Peyer's patch (tissue), 4 donors: ENCODE results near the gene MPPED1. TPM values are rescaled to one million over a fixed set of nuclear protein-coding genes. Genes with fewer than 3 reads are reported as not detected.
A peak's percentile ranks its signal among the peaks of the same experiment; 100 is the strongest.

ENCODE experiments used
- DNase-seq, 3 donors: peaks; one replicate each; pipeline ENCODE4 v3.0.0-alpha.2; 2017 to 2019
- H3K27ac ChIP-seq, 4 donors: fragments of 200-600 bp; sonication (generic); one replicate each; pipeline ENCODE4 v1.5.1; 2016 to 2019
- H3K27me3 ChIP-seq, 2 donors: fragments of 200-600 bp; sonication (generic); one replicate each; pipeline ENCODE4 v1.5.1; 2019
- H3K36me3 ChIP-seq, 3 donors: fragments of 200-600 bp; sonication (generic); one replicate each; pipeline ENCODE4 v1.5.1; 2016 to 2019
- H3K4me1 ChIP-seq, 4 donors: fragments of 200-600 bp; sonication (generic); one replicate each; pipeline ENCODE4 v1.5.1; 2016 to 2019
- H3K4me3 ChIP-seq, 4 donors: fragments of 200-600 bp; sonication (generic); 1 replicate in 3 of 4; 2 replicates in 1 of 4; pipeline ENCODE4 v1.5.1; 2016 to 2019; ENCODE audit warnings: mild to moderate bottlenecking in 1 of 4
- H3K9me3 ChIP-seq, 4 donors: fragments of 200-600 bp; sonication (generic); one replicate each; pipeline ENCODE4 v1.5.1; 2016 to 2019; ENCODE audit warnings: mild to moderate bottlenecking in 1 of 4
- POLR2A ChIP-seq, 2 donors: fragments of 450-650 bp; IDR thresholded peaks; one replicate each; pipeline ENCODE4 v1.5.1; 2017; ENCODE audit warnings: antibody characterized with exemption in 2 of 2, mild to moderate bottlenecking in 2 of 2, moderate library complexity in 2 of 2
- total RNA-seq, 4 donors: library from RNA; depleted of rRNA; stranded (reverse); fragments of >200 nt; gene quantifications; one replicate each; pipeline ENCODE4 v1.1.0, GENCODE V29; 2016
- TF ChIP-seq, protein P1 (sequence below), 6 experiments: fragments of 450-650 bp in 4 of 6; fragments of 200-600 bp in 2 of 6; sonication (generic) in 1 of 6; IDR thresholded peaks; one replicate each; pipeline ENCODE4 v1.5.1; 2017 to 2019; ENCODE audit warnings: antibody characterized with exemption in 6 of 6, mild to moderate bottlenecking in 3 of 6, moderate library complexity in 1 of 6

The MPPED1 gene
- total RNA-seq, 4 donors from 2014 or later, result not detected

- no peaks in the 10 kb centered on the region for H3K36me3 ChIP-seq
- no peak overlapping the region for H3K27ac ChIP-seq
- no peaks in the 10 kb centered on the region for H3K4me1 ChIP-seq
- no peak overlapping the region for H3K4me3 ChIP-seq
- H3K27me3 ChIP-seq, result no peaks in the 10 kb centered on the region
- no peaks in the 10 kb centered on the region for H3K9me3 ChIP-seq
- no peak for DNase-seq
- TF ChIP-seq, protein P1, sequence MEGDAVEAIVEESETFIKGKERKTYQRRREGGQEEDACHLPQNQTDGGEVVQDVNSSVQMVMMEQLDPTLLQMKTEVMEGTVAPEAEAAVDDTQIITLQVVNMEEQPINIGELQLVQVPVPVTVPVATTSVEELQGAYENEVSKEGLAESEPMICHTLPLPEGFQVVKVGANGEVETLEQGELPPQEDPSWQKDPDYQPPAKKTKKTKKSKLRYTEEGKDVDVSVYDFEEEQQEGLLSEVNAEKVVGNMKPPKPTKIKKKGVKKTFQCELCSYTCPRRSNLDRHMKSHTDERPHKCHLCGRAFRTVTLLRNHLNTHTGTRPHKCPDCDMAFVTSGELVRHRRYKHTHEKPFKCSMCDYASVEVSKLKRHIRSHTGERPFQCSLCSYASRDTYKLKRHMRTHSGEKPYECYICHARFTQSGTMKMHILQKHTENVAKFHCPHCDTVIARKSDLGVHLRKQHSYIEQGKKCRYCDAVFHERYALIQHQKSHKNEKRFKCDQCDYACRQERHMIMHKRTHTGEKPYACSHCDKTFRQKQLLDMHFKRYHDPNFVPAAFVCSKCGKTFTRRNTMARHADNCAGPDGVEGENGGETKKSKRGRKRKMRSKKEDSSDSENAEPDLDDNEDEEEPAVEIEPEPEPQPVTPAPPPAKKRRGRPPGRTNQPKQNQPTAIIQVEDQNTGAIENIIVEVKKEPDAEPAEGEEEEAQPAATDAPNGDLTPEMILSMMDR (IDR thresholded peaks at IDR 0.05), result no peak
- no peak for TF ChIP-seq POLR2A (IDR thresholded peaks at IDR 0.05)
Observed at GRCh38 chr22:43476751-43477725, 65.2 kb downstream of the MPPED1 start.

DNA sequence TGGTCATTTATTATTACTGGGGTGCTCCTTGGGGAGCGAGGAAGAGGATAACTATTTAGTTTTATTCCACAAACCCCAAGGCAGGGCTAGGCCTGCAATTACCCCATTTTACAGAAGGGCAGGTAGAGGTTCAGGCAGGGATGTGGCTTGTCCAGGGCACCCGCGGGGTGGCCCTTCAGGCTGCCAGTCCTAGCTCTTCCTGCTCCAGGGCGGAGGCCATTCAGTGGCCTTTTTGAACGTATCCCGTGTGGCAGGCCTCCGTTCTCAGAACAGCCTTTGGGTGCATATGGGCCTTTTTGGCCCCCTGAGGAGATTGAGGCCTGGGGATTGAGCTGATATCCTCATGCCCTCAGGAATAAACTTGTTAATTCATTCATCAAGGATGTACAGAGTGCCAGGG lies 66.2 kb downstream of the MPPED1 start:
- Histone ChIP-seq H3K9me3 (no peaks in the 10 kb centered on the region), H3K27ac (no peak overlapping the region), H3K4me1 (no peaks in the 10 kb centered on the region), H3K4me3 (no peak overlapping the region), H3K27me3 (no peaks in the 10 kb centered on the region), H3K36me3 (no peaks in the 10 kb centered on the region)
- no peak for TF ChIP-seq POLR2A (IDR thresholded peaks at IDR 0.05)
- DNase-seq, result no peak

DNA sequence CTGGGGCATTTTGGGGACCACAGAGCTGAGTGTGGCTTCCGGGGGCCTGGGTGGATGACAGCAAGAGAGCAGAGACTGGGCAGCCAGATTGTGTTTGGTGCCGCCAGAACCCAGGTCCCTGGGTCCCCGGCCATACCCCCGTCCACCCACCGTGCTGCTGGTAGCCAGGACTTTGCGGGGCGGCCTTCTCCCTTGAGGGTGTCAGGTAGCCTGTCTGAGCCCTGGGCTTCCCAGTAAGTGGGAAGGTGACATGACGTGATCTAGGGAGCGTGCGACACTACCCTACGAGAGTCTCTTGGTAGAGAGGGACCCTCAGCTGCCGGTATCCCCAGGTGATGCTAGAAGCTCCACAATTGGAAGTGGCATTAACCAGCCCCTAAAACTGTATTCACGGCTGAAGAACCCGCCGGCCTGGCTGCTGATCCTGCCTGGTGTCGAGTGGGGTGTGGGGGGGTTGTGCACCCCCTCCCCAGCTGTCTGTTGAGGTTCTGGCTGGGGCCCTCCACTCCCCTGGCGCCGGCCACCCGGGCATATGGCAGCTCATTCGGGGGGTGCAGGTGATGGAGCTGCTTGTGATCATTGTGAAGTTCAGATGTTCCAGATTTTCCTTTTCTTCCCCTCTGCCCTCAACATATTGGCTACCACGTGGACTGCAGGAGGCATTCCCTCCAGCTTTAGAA lies 66.9 kb downstream of the MPPED1 start:
- TF ChIP-seq, protein P1 (IDR thresholded peaks at IDR 0.05), result no peak
- TF ChIP-seq POLR2A (IDR thresholded peaks at IDR 0.05), result no peak
- Histone ChIP-seq H3K27me3 (no peaks in the 10 kb centered on the region), H3K36me3 (no peaks in the 10 kb centered on the region), H3K4me3 (no peak overlapping the region), H3K9me3 (no peaks in the 10 kb centered on the region), H3K27ac (no peak overlapping the region), H3K4me1 (no peaks in the 10 kb centered on the region)
- DNase-seq, result no peak

- Histone ChIP-seq H3K36me3 (no peaks in the 10 kb centered on the region), H3K4me3 (no peak overlapping the region), H3K27me3 (no peaks in the 10 kb centered on the region), H3K27ac (no peak overlapping the region), H3K9me3 (no peaks in the 10 kb centered on the region), H3K4me1 (no peaks in the 10 kb centered on the region)
- TF ChIP-seq, protein P1 (IDR thresholded peaks at IDR 0.05), result no peak
- TF ChIP-seq POLR2A (IDR thresholded peaks at IDR 0.05), result no peak
- DNase-seq, result no peak
Observed at GRCh38 chr22:43479301-43479950, 67.6 kb downstream of the MPPED1 start.

DNA sequence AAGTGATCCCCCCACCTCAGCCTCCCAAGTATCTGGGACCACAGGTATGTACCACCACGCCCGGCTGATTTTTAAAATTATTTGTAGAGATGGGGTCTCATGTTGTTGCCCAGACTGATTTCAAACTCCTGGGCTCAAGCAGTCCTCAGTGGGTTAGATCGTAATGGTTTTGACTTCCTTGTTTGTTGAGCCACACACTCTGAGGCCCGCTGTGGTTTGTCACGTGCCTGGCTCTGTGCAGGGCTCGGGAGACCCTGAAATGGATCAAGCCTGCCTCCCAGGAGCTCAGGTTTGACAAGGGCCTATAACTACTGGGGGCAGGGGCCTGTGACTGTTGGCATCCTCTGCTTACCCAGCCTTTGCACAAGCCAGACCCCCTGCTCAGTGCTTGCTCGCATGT lies 68.1 kb downstream of the MPPED1 start:
- H3K4me1 ChIP-seq, result no peaks in the 10 kb centered on the region
- H3K4me3 ChIP-seq, result no peak overlapping the region
- peak in 2 of 3 donors; percentile 31 to 52 for DNase-seq
- no peak overlapping the region for H3K27ac ChIP-seq
- no peaks in the 10 kb centered on the region for H3K27me3 ChIP-seq
- no peaks in the 10 kb centered on the region for H3K36me3 ChIP-seq
- TF ChIP-seq, protein P1 (IDR thresholded peaks at IDR 0.05), result no peak
- no peak for TF ChIP-seq POLR2A (IDR thresholded peaks at IDR 0.05)
- no peaks in the 10 kb centered on the region for H3K9me3 ChIP-seq
